Tibial artery (tissue), 4 donors: ENCODE data around the gene ZFX.

ENCODE experiments used
- DNase-seq, 2 donors: peaks; one replicate each; pipeline ENCODE4 v3.0.0-alpha.2; 2019
- H3K27ac ChIP-seq, 2 donors: fragments of 200-600 bp; sonication (generic) in 1 of 2; 1 replicate in 1 of 2; 2 replicates in 1 of 2; pipeline ENCODE4 v1.5.1; 2018 to 2019; ENCODE audit warnings: mild to moderate bottlenecking in 1 of 2
- H3K27me3 ChIP-seq, 2 donors: fragments of 200-600 bp; sonication (generic) in 1 of 2; one replicate each; pipeline versions ENCODE4 v1.5.1 to v1.6.0; 2016 to 2019
- H3K36me3 ChIP-seq, 3 donors: fragments of 200-600 bp; sonication (generic) in 2 of 3; one replicate each; pipeline ENCODE4 v1.5.1; 2016 to 2019; ENCODE audit warnings: mild to moderate bottlenecking in 2 of 3
- H3K4me1 ChIP-seq, 4 donors: fragments of 200-600 bp; sonication (generic) in 2 of 4; 1 replicate in 3 of 4; 2 replicates in 1 of 4; pipeline ENCODE4 v1.5.1; 2016 to 2019
- H3K4me3 ChIP-seq, 2 donors: fragments of 200-600 bp; sonication (generic) in 1 of 2; 1 replicate in 1 of 2; 2 replicates in 1 of 2; pipeline ENCODE4 v1.5.1; 2018 to 2019; ENCODE audit warnings: mild to moderate bottlenecking in 2 of 2
- H3K9me3 ChIP-seq, 3 donors: fragments of 200-600 bp; sonication (generic) in 1 of 3; one replicate each; pipeline ENCODE4 v1.5.1; 2016 to 2019
- intact Hi-C: fragments of 100-400 bp; cut with DNase I; formaldehyde crosslinking; loops from one replicate; pipeline ENCODE4 v1.15.0; 2023; ENCODE audit warnings: low total_unique reads
- TF ChIP-seq, protein P1 (sequence below), 2 experiments: fragments of 200-600 bp in 1 of 2; fragments of 450-650 bp in 1 of 2; IDR thresholded peaks; one replicate each; pipeline ENCODE4 v1.5.1; 2017 to 2019; ENCODE audit warnings: antibody characterized with exemption in 2 of 2, mild to moderate bottlenecking in 1 of 2, moderate library complexity in 1 of 2

ZFX gene

DNA sequence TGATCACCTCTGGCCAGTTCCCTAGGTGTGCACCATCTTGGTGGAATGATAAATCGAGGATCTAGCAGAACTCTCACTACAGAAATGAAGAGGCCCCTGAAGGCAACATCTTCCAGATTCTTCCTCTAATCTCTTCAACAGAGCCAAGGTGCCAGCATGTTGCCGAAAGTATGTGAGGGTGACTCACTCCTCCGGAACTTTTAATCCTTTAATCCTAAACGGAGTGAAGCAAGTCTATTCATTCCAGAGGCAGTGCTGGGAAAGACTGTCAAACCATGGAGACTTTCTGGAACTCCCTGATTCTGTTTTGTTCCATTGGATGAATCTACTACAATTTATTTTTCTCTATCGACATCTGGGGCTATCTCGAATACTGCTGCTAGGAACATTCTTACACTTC, 95.7 kb downstream of the ZFX start:
- Histone ChIP-seq H3K27me3 (no peaks in the 10 kb centered on the region), H3K9me3 (no peaks in the 10 kb centered on the region), H3K36me3 (no peaks in the 10 kb centered on the region), H3K4me1 (no peaks in the 10 kb centered on the region), H3K4me3 (no peak overlapping the region), H3K27ac (no peak overlapping the region)
- DNase-seq: no peak
- intact Hi-C loops: no loop called here
- TF ChIP-seq, protein P1, sequence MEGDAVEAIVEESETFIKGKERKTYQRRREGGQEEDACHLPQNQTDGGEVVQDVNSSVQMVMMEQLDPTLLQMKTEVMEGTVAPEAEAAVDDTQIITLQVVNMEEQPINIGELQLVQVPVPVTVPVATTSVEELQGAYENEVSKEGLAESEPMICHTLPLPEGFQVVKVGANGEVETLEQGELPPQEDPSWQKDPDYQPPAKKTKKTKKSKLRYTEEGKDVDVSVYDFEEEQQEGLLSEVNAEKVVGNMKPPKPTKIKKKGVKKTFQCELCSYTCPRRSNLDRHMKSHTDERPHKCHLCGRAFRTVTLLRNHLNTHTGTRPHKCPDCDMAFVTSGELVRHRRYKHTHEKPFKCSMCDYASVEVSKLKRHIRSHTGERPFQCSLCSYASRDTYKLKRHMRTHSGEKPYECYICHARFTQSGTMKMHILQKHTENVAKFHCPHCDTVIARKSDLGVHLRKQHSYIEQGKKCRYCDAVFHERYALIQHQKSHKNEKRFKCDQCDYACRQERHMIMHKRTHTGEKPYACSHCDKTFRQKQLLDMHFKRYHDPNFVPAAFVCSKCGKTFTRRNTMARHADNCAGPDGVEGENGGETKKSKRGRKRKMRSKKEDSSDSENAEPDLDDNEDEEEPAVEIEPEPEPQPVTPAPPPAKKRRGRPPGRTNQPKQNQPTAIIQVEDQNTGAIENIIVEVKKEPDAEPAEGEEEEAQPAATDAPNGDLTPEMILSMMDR (IDR thresholded peaks at IDR 0.05): no peak

DNA sequence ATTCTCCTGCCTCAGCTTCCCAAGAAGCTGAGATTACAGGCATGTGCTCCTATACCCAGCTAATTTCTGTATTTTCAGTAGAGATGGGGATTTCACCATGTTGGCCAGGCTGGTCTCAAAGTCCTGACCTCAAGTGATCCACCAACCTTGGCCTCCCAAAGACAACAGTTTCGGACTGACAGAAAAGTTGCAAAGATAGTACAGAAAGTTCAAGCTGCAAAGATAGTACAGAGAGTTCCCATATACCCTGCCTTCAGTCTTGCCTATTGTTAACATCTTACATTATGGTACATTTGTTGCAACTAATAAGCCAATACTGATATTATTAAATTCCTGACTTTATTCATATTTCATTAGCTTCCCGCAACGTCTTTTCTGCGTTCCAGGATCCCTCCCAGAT, 98.5 kb downstream of the ZFX start:
- Histone ChIP-seq H3K36me3 (no peaks in the 10 kb centered on the region), H3K4me3 (no peak overlapping the region), H3K27me3 (no peaks in the 10 kb centered on the region), H3K4me1 (no peaks in the 10 kb centered on the region), H3K27ac (no peak overlapping the region), H3K9me3 (no peaks in the 10 kb centered on the region)
- TF ChIP-seq, protein P1 (IDR thresholded peaks at IDR 0.05): no peak
- intact Hi-C loops: no loop called here
- DNase-seq: no peak

GRCh38 chrX:24253030-24253429, 103.5 kb downstream of the ZFX start:
- Histone ChIP-seq H3K4me3 (no peak overlapping the region), H3K4me1 (no peaks in the 10 kb centered on the region), H3K36me3 (no peaks in the 10 kb centered on the region), H3K9me3 (no peaks in the 10 kb centered on the region), H3K27me3 (no peaks in the 10 kb centered on the region), H3K27ac (no peak overlapping the region)
- TF ChIP-seq, protein P1 (IDR thresholded peaks at IDR 0.05): no peak
- intact Hi-C loops: no loop called here
- no peak for DNase-seq

- Histone ChIP-seq H3K9me3 (no peaks in the 10 kb centered on the region), H3K4me1 (no peaks in the 10 kb centered on the region), H3K4me3 (no peak overlapping the region), H3K27me3 (no peaks in the 10 kb centered on the region), H3K27ac (no peak overlapping the region), H3K36me3 (no peaks in the 10 kb centered on the region)
- TF ChIP-seq, protein P1 (IDR thresholded peaks at IDR 0.05): no peak
- intact Hi-C loops: no loop called here
- DNase-seq: no peak
Measured at GRCh38 chrX:24253469-24253868, 103.9 kb downstream of the ZFX start.

- Histone ChIP-seq H3K36me3 (no peaks in the 10 kb centered on the region), H3K4me3 (no peak overlapping the region), H3K27me3 (no peaks in the 10 kb centered on the region), H3K4me1 (no peaks in the 10 kb centered on the region), H3K27ac (no peak overlapping the region), H3K9me3 (no peaks in the 10 kb centered on the region)
- TF ChIP-seq, protein P1 (IDR thresholded peaks at IDR 0.05): no peak
- intact Hi-C loops: no loop called here
- DNase-seq: no peak
Measured at GRCh38 chrX:24257011-24257410, 107.5 kb downstream of the ZFX start.

DNA sequence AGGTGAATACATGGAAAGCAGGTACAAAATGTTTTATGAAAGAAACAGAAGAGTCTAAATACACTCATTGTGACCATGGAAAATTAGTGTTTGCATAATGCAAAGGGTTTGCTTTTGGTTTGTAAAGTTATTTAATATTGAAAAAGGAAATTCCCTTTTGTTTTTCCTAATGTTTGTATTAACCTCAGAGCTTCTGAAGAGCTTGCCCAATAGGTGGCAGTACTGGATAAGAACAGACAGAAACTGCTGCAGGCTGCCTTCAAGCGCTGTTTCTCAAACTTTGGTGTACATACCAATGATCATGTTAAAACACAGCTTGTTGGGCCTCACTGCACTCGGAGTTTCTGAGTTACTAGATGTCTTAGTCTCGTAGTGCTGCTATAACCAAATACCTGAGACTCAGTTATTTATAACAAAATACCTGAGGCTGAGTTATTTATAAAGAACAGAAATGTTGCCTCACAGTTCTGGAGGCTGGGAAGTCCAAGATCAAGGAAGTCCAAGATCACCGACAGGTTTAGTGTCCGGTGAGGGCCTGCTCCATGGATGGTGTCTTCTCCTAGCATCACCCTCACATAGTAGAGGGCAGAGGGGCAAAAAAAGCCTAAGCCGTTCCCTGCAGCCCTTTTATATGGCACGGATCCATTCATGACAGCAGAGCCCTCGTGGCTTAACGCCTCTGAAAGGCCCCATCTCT, 110.2 kb downstream of the ZFX start:
- H3K4me3 ChIP-seq: no peak overlapping the region
- H3K27ac ChIP-seq: no peak overlapping the region
- DNase-seq: peak in 1 of 2 donors; percentile 28
- TF ChIP-seq, protein P1 (IDR thresholded peaks at IDR 0.05): peak in 1 of 2 experiments; percentile 34
- intact Hi-C loops: no loop called here
- no peaks in the 10 kb centered on the region for H3K27me3 ChIP-seq
- H3K9me3 ChIP-seq: no peaks in the 10 kb centered on the region
- H3K4me1 ChIP-seq: no peaks in the 10 kb centered on the region
- no peaks in the 10 kb centered on the region for H3K36me3 ChIP-seq
